ENCODE data around the gene XIRP1.

Gene XIRP1

GRCh38 chr3:39137991-39138803, 54.2 kb downstream of the XIRP1 start:
- no peak for DNase-seq (ENCODE audit: low read depth)
- TF ChIP-seq CTCF (conservative IDR thresholded peaks at IDR 0.05; ENCODE audit: low read depth, low read length), result no peak
- no peak overlapping the region for H3K4me3 ChIP-seq (ENCODE audit: low read depth, low read length)

- H3K4me3 ChIP-seq (ENCODE audit: low read depth, low read length), result no peak overlapping the region
- DNase-seq (ENCODE audit: low read depth), result no peak
- TF ChIP-seq CTCF (conservative IDR thresholded peaks at IDR 0.05; ENCODE audit: low read depth, low read length), result no peak
Observed at GRCh38 chr3:39137435-39137936, 54.9 kb downstream of the XIRP1 start.

GRCh38 chr3:39136533-39137434, 55.6 kb downstream of the XIRP1 start:
- no peak for TF ChIP-seq CTCF (conservative IDR thresholded peaks at IDR 0.05; ENCODE audit: low read depth, low read length)
- no peak for DNase-seq (ENCODE audit: low read depth)
- H3K4me3 ChIP-seq (ENCODE audit: low read depth, low read length), result no peak overlapping the region

GRCh38 chr3:39135170-39135805, 57.1 kb downstream of the XIRP1 start:
- no peak for TF ChIP-seq CTCF (conservative IDR thresholded peaks at IDR 0.05; ENCODE audit: low read depth, low read length)
- DNase-seq (ENCODE audit: low read depth), result no peak
- H3K4me3 ChIP-seq (ENCODE audit: low read depth, low read length), result no peak overlapping the region

- no peak for DNase-seq (ENCODE audit: low read depth)
- no peak overlapping the region for H3K4me3 ChIP-seq (ENCODE audit: low read depth, low read length)
- TF ChIP-seq CTCF (conservative IDR thresholded peaks at IDR 0.05; ENCODE audit: low read depth, low read length), result no peak
Observed at GRCh38 chr3:39134305-39134704, 58.1 kb downstream of the XIRP1 start.

GRCh38 chr3:39133822-39134221, 58.6 kb downstream of the XIRP1 start:
- no peak for TF ChIP-seq CTCF (conservative IDR thresholded peaks at IDR 0.05; ENCODE audit: low read depth, low read length)
- no peak for DNase-seq (ENCODE audit: low read depth)
- no peak overlapping the region for H3K4me3 ChIP-seq (ENCODE audit: low read depth, low read length)
